GM12892 (cell line): ENCODE results near the gene ADAMTS2.

Experiments used
- DNase-seq: peaks from one replicate; pipeline ENCODE4 v3.0.0; 2011; ENCODE audit not compliant: insufficient read length
- FAIRE-seq: peaks from 2 replicates; lab custom pipeline; 2011; peaks lifted over from hg19 to GRCh38; lab: Jason Lieb, UNC
- POLR2A ChIP-seq: IDR thresholded peaks from 2 replicates; pipeline ENCODE4 v1.6.1; 2011; ENCODE audit warnings: low read depth, low read length, control low read depth
- POLR2AphosphoS5 ChIP-seq: IDR thresholded peaks from 2 replicates; pipeline ENCODE4 v1.6.1; 2011; ENCODE audit warnings: low read depth, low read length, control low read depth
- TAF1 ChIP-seq: IDR thresholded peaks from 2 replicates; pipeline ENCODE4 v1.6.1; 2011; ENCODE audit warnings: low read depth, mild to moderate bottlenecking, control low read depth, low read length, borderline replicate concordance

Gene ADAMTS2

DNA sequence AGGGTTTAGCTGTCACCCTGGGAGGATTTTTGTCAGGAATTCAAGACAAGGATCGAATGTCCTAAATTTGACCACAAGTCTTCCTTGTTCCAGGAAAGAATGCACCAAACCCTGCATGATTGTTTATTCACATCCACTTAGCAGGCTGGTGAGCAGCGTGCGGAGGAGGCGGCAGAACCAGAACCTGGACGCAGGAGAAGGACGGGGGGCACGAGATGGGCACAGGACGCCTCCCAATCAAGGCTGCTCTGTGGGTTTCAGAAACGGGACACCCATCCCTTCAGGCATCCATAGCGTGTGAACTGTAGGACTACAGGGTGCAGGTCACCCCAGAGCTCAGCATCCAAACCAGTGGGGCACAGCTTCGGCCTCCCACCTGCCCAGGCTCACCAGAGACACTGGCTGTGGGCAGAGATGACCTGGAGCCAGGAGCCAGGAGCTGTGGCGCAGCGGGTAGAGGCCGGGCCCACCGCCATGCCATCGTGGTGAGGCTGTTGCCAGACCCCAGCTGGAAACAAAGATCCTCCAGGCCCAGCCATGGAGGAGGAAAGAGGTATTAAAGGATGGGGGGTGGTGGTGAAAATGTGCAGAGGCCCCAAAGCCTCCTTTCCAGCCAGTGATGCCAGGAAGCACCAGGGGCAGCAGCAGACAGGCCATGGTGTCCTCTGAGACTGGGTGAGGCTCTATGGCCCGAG lies 32.3 kb upstream of the ADAMTS2 start:
- DNase-seq (no peak), FAIRE-seq (no peak)
- TF ChIP-seq POLR2AphosphoS5 (no peak), TAF1 (no peak), POLR2A (no peak)

DNA sequence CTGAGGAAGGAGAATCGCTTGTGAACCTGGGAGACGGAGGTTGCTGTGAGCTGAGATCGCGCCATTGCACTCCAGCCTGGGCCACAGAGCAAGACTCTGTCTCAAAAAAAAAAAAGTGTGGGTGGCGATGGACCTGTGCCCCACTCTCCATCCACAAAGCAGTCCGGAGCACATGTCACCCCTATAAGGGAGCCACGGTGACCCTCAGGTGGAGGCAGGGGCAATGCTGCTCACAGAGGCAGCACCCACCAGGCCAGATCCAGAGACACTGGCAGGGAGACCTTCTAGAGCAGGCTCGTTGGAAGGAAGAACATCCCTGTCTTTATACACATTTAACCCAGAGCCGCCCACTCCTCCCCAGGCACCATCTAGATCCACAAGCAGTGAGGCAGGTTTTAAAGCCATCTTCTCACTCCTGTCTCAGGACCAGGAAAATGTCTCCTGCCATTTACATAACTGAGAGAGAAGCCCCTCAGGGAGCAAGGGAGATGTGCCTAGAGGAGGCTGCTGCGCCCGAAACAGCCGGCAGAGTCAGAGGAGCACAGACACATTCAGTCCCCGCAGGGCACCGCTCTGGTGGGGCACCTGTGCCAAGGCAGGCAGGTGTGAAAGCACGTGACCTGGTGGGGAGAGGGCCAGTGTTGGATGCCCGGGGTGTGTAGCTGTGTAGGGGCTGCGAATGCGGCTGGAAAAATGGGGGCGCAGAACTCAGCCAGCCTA lies 31.6 kb upstream of the ADAMTS2 start:
- FAIRE-seq: no peak
- TF ChIP-seq TAF1: no peak
- TF ChIP-seq POLR2A: no peak
- no peak for TF ChIP-seq POLR2AphosphoS5
- DNase-seq: no peak

DNA sequence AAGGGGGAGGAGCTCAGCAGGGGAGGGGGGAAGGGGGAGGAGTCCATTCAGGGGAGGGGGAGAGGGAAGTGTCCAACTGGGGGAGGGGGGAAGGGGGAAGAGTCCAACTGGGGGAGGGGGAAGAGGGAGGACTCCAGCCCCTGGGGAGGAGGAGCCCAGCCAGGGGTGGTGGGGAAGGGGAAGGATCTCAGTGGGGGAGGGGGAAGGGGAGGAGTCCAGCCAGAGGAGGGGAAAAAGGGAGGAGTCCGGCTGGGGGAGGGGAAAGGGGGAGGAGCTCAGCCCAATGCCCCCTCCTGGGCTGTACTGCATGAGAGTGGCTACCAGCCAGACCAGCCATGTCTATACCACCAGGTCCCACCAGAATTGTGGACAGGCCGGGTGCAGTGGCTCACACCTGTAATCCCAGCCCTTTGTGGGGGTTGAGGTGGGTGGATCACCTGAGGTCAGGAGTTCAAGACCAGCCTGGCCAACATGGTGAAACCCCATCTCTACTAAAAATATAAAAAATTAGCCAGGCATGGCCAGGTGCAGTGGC lies 30.6 kb upstream of the ADAMTS2 start:
- FAIRE-seq: no peak
- no peak for TF ChIP-seq TAF1
- TF ChIP-seq POLR2AphosphoS5: no peak
- TF ChIP-seq POLR2A: no peak
- no peak for DNase-seq

DNA sequence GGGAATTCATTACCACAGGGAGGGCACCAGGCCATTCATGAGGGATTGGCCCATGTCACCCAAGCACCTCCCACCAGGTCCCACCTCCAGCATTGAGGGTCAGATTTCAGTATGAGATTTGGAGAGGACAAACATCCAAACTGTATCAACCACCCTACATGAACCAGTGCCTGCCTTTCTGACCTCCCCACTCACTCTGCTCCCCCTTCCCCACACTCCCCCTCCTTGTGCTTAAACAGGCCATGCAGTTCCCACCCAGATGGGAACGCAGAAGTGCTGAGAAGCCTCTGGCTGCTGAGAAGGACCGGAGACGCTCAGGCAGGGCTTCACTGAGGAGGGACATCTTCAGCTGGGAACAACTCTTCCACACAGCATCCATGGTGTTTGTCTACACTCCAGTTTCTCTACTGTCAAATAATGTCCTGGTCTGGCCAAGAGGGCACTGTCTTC lies 30.0 kb upstream of the ADAMTS2 start:
- FAIRE-seq (no peak), DNase-seq (no peak)
- TF ChIP-seq POLR2AphosphoS5 (no peak), POLR2A (no peak), TAF1 (no peak)

DNA sequence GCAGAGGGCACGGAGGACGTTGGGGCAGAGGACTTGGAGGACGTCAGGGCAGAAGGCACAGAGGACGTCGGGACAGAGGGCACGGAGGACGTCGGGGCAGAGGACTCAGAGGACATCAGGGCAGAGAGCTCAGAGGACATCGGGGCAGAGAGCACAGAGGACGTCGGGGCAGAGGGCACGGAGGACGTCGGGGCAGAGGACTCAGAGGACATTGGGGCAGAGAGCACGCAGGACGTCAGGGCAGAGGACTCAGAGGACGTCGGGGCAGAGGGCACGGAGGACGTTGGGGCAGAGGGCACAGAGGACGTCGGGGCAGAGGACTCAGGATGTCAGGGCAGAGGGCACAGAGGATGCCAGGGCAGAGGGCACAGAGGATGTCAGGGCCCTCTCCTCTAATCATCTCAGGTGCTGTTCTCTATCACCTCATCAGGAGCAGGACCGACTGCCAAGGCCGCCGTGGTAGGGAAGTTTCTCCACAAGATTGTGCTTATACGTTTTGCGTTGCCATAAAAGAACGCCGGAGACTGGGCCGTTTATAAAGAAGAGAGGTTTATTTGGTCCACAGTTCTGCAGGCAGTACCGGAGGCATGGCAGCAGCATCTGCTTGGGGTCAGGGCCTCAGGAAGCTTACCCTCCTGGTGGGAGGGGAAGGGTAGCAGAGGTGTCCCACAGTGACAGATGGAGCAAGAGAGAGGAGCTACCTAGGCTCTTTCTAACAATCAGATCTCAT lies 29.4 kb upstream of the ADAMTS2 start:
- TF ChIP-seq TAF1 (no peak), POLR2AphosphoS5 (no peak), POLR2A (no peak)
- FAIRE-seq: no peak

DNA sequence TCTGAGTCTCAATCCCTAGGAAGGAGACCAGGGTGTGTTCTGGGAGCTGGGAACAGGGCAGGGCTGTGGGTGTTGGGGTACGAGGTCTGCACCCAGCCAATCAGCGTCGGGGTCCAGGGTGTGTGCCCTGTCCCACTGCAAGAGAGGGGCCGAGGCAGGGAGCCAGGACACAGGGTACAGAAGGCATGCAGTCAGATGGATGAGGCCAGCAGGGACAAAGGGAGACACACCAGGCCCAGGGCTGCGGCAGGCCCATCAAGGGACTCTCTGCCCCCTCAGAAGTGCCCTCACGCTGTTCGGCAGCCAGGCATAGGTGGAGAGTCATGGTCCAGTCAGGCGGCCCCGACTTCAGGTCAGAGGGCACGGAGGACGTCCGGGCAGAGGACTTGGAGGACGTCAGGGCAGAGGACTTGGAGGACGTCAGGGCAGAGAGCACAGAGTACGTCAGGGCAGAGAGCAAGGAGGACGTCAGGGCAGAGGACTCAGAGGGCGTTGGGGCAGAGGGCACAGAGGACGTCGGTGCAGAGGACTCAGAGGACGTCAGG lies 28.8 kb upstream of the ADAMTS2 start:
- FAIRE-seq: no peak
- DNase-seq: no peak
- no peak for TF ChIP-seq TAF1
- no peak for TF ChIP-seq POLR2AphosphoS5

More for the DNA sequence above, 29.4 kb upstream of the ADAMTS2 start:
- no peak for DNase-seq

DNA sequence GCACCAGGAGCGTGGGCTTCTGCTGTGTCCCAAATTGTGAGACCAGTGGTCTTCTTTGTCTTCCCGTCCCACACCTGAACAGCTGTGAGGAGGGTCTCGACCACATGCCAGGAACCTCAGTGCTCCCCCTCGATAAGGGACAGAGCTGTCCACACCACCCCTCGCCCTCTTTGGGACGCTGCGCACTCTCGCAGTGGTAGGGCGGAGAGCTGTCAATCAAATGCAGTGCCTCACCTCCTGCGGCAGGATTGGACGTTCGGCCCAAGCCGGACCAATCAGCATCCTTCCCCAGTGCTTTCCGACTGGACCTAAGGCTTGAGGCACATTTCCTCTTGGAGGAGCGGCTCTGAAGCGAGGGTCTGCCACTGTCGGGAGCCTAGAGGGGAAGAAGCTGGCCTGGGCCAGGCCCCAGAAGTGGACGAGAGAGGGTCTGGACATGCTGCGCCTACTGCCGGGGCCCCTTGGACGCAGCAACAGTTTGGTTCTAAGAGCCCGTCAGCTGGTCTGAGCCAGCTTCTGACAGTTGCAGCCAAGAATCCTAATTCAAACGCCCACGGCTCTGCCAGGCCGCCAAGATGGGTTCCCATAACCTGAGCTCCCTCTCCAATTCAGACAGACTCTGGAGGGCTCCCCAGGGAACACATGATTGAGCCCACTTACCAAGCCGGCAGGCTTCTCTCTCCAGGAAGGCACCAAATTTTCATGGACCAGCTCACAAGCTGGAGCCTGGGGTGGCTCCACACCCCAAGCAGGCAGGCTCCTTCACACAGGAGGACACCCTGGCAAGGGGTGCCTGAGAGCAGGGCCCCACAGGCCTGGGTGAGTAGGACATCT lies 28.1 kb upstream of the ADAMTS2 start:
- DNase-seq (no peak), FAIRE-seq (no peak)
- TF ChIP-seq TAF1 (no peak), POLR2A (no peak), POLR2AphosphoS5 (no peak)

DNA sequence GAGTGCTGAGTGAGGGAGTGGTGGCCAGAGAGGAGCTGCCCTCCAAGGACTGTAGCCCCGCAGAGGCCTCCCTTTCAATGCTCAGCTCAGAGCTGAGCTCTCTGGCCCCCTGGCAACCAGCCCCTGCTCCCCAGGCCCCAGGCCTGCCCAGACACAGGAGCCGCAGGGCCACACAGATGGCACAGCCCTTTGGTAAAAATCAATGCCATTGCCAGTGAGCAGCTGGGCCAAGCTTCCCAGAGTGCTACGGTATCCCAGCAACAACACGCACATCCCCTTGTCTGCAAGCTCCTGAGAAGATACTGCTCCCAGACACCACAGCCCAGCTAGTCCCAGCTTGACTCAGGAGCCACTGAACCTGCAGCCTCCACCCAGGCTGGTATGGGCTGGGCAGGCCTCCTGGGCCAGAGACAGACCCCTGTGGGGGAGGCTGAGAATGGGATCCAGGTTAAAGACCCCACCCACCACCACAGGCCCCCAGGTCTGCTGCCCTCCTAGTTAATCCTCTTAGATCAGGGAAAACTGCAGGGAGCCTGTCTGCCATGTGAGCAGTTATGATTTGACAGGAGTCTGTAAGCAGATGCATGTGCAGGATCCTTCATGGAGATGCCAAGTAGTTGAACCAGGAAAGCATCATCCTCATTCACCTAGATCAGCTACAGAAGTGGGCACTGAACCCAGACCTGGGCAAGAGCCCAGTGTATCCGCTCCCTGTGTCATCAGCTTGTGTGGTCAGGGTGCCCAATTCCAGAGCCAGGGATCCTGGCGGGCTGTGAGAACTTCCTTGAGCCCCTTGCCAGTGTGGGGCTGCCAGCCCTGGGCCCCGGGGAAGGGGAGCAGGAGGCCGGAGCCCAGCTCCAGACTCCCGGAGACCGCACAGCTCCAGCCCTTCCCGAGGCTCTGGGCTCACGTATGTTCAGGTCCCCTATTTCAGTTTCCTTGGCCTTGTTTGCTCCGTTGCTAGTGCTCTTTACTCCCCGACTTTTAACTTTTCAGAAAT lies 26.7 kb upstream of the ADAMTS2 start:
- DNase-seq: no peak
- no peak for FAIRE-seq
- TF ChIP-seq POLR2A (no peak), TAF1 (no peak), POLR2AphosphoS5 (no peak)

DNA sequence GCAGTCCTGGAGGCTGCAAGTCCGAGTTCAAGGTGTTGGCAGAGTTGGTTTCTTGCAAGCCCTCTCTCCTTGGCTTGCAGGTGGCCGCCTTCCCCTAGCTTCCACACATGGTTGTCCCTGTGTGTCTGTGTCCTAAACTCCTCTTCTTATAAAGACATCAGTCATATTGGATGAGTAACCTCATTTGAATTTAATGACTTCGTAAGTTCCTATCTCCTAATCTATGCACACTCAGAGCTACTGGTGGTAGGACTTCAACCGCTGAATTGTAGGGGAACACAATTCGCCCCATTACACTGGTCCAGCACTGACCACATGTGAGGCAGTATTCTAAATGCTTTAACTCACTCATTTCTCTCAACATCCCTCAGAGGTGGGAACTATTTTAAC lies 25.9 kb upstream of the ADAMTS2 start:
- FAIRE-seq (no peak), DNase-seq (no peak)
- no peak for TF ChIP-seq TAF1
- no peak for TF ChIP-seq POLR2A
- no peak for TF ChIP-seq POLR2AphosphoS5
